ENCODE measurements around the gene THSD4.

DNA sequence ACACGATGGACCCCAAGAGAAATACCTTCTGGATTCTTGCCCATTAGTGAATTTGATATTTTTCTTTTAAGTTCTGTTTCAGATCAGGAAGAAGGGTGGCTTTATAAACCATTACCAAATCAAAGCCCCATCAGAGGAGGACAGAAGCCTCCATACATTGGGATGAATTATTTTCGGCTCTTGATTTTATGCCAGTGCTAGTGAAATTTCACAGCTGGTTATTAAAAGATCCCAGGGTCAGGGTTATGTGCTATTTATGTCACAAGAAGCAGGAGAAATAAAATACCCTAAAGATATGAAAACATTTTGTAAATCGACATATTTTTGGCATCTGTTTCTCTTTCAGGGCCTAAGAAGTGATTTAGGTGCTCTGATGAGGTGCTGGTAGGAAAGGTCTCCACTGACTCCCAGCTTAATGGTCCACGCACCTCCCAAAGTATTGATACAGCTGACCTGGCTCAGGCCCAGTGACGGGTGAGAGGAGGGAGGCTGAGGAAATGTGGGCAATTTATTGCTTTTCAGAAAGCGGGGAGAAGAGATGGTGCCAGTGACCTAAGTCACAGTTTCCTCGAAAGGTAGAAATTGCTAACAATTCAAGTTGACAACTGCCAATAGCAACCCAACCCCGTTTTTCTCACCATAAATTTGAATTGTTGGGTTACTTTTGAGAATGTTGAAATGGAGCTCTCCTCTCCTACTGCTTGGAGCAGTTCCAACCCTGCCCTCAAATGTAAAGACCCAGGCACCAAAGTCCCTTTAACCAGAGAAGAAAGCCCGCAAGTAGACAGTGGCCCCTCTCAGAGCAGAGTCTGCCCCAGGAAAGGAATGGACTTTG, 379.5 kb downstream of the THSD4 start:
- TF ChIP-seq, protein P1, sequence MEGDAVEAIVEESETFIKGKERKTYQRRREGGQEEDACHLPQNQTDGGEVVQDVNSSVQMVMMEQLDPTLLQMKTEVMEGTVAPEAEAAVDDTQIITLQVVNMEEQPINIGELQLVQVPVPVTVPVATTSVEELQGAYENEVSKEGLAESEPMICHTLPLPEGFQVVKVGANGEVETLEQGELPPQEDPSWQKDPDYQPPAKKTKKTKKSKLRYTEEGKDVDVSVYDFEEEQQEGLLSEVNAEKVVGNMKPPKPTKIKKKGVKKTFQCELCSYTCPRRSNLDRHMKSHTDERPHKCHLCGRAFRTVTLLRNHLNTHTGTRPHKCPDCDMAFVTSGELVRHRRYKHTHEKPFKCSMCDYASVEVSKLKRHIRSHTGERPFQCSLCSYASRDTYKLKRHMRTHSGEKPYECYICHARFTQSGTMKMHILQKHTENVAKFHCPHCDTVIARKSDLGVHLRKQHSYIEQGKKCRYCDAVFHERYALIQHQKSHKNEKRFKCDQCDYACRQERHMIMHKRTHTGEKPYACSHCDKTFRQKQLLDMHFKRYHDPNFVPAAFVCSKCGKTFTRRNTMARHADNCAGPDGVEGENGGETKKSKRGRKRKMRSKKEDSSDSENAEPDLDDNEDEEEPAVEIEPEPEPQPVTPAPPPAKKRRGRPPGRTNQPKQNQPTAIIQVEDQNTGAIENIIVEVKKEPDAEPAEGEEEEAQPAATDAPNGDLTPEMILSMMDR (IDR thresholded peaks at IDR 0.05): no peak
- TF ChIP-seq POLR2A (IDR thresholded peaks at IDR 0.05): no peak
